ENCODE measurements around the gene KRT80.

The KRT80 gene

GRCh38 chr12:52210925-52211650 lies 19.3 kb upstream of the KRT80 start:
- DNase-seq (ENCODE audit: low spot score): no peak

- DNase-seq (ENCODE audit: low spot score): no peak
Observed at GRCh38 chr12:52210186-52210924, 18.5 kb upstream of the KRT80 start.

- DNase-seq (ENCODE audit: low spot score): no peak
Observed at GRCh38 chr12:52209321-52209720, 17.5 kb upstream of the KRT80 start.

GRCh38 chr12:52208424-52209165 lies 16.8 kb upstream of the KRT80 start:
- no peak for DNase-seq (ENCODE audit: low spot score)

GRCh38 chr12:52207895-52208294 lies 16.1 kb upstream of the KRT80 start:
- DNase-seq (ENCODE audit: low spot score): no peak

GRCh38 chr12:52207106-52207505 lies 15.3 kb upstream of the KRT80 start:
- DNase-seq (ENCODE audit: low spot score): no peak

- DNase-seq (ENCODE audit: low spot score): no peak
Observed at GRCh38 chr12:52206304-52207040, 14.7 kb upstream of the KRT80 start.

- DNase-seq (ENCODE audit: low spot score): no peak
Observed at GRCh38 chr12:52205612-52206303, 13.9 kb upstream of the KRT80 start.

- no peak for DNase-seq (ENCODE audit: low spot score)
Observed at GRCh38 chr12:52204931-52205505, 13.2 kb upstream of the KRT80 start.

- DNase-seq (ENCODE audit: low spot score): no peak
Observed at GRCh38 chr12:52204095-52204930, 12.5 kb upstream of the KRT80 start.

GRCh38 chr12:52203079-52203921 lies 11.5 kb upstream of the KRT80 start:
- DNase-seq (ENCODE audit: low spot score): no peak

GRCh38 chr12:52202361-52203078 lies 10.7 kb upstream of the KRT80 start:
- DNase-seq (ENCODE audit: low spot score): no peak

- DNase-seq (ENCODE audit: low spot score): no peak
Observed at GRCh38 chr12:52201451-52201839, 9.6 kb upstream of the KRT80 start.

GRCh38 chr12:52200781-52201450 lies 9.1 kb upstream of the KRT80 start:
- no peak for DNase-seq (ENCODE audit: low spot score)

- no peak for DNase-seq (ENCODE audit: low spot score)
Observed at GRCh38 chr12:52200086-52200780, 8.4 kb upstream of the KRT80 start.

GRCh38 chr12:52199294-52199919 lies 7.6 kb upstream of the KRT80 start:
- no peak for DNase-seq (ENCODE audit: low spot score)

Measured in germinal center (tissue), 1 donor.